Body of pancreas (tissue), 4 donors: ENCODE results near the gene GRAMD1C. TPM values are rescaled to one million over a fixed set of nuclear protein-coding genes. Genes with fewer than 3 reads are reported as not detected.

Experiments
- ATAC-seq: fragments of 150-250 bp; one replicate; pipeline ENCODE4 v1.9.1; 2016
- DNase-seq, 4 donors: peaks; one replicate each; pipeline ENCODE4 v3.0.0-alpha.2; 2019
- H3K27ac ChIP-seq, 4 donors: fragments of 200-600 bp; sonication (generic); 1 replicate in 3 of 4; 2 replicates in 1 of 4; pipeline versions ENCODE4 v1.5.1 to v1.6.1; 2016 to 2019; ENCODE audit warnings: mild to moderate bottlenecking in 1 of 4, mixed read lengths in 1 of 4, moderate library complexity in 1 of 4
- H3K27me3 ChIP-seq, 2 donors: fragments of 200-600 bp; sonication (generic); one replicate each; pipeline ENCODE4 v1.6.0; 2016; ENCODE audit warnings: mild to moderate bottlenecking in 1 of 2
- H3K36me3 ChIP-seq, 2 donors: fragments of 200-600 bp; sonication (generic); replicated peaks in 1 of 2; 2 replicates each; pipeline ENCODE4 v1.5.1; 2016; ENCODE audit warnings: low read depth in 2 of 2; ENCODE audit not compliant: insufficient read depth in 1 of 2
- H3K4me1 ChIP-seq: fragments of 200-600 bp; sonication (generic); one replicate; pipeline ENCODE4 v1.6.0; 2016
- H3K4me3 ChIP-seq, 2 donors: fragments of 200-600 bp; sonication (generic); 1 replicate in 1 of 2; 2 replicates in 1 of 2; pipeline ENCODE4 v1.5.1; 2016 to 2019
- H3K9me3 ChIP-seq, 3 donors: fragments of 200-600 bp; sonication (generic); 1 replicate in 2 of 3; 2 replicates in 1 of 3; pipeline ENCODE4 v1.5.1; 2016
- POLR2A ChIP-seq, 3 donors: fragments of 450-650 bp; IDR thresholded peaks; one replicate each; pipeline ENCODE4 v1.6.1; 2016; ENCODE audit warnings: antibody characterized with exemption in 3 of 3, mild to moderate bottlenecking in 2 of 3
- WGBS, 2 donors: methylation state at CpG; one replicate each; pipeline ENCODE4 v1.1.5; 2017; 5-methylcytosine and 5-hydroxymethylcytosine counted together
- intact Hi-C: fragments of 100-400 bp; cut with DNase I; formaldehyde crosslinking; loops from one replicate; pipeline ENCODE4 v1.15.1; 2023
- total RNA-seq, 2 donors: library from RNA; depleted of rRNA; stranded (reverse); fragments of >200 nt; gene quantifications; one replicate each; pipeline ENCODE4 v1.1.0, GENCODE V29; 2016
- TF ChIP-seq, protein P1 (sequence below), 7 experiments: fragments of 450-650 bp in 4 of 7; fragments of 200-600 bp in 3 of 7; sonication (generic) in 3 of 7; IDR thresholded peaks; one replicate each; pipeline ENCODE4 v1.5.1; 2016 to 2019; ENCODE audit warnings: antibody characterized with exemption in 7 of 7

GRAMD1C gene
- total RNA-seq, 2 donors from 2014 or later: 18.5 to 27.0 TPM

DNA sequence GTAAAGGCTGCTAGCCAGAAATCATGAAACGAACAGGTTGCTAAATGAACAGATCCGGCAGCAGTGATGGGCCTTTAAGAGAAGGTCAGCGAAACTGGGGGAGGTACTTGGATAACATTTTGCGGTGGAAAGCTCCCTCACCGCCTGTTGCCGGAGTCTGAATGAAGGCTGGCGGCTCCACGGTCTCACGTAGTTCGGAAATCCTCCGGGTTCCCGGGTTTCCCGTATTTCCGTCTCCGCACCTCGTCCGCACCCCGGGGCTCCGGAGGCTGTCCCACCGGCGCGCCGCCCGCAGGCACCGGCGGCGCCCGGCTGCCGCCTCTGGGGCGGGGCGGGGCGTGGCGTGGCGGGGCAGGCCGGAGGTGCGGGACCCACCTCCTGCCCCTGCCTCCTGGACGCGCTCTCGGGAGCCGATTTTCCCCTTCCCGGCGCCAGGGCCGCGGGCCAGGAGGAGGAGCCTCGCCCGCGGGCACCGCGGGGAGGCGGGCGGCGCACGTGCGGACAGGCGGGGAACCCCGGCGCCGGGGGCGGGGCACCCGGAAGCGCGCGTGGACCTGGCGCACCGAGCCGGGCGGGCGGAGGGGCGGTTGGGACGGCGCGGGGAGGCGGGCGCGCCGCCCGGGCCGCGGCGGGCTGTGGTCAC lies 108.9 kb downstream of the GRAMD1C start, which contains the start of gene ZDHHC23:
TSS of gene ZDHHC23 (plus strand) at position 642 of the 643 bp plus-strand sequence. CDS start 790 bp downstream, outside the sequence.
- intact Hi-C loops: no loop called here
- Histone ChIP-seq H3K36me3 (no peaks in the 10 kb centered on the region), H3K4me1 (peaks cover 6% of the 10 kb centered on the region), H3K4me3 (peak within 1 kb of the TSS; percentile 90 to 91), H3K9me3 (no peaks in the 10 kb centered on the region), H3K27me3 (no peaks in the 10 kb centered on the region), H3K27ac (peak within 1 kb of the TSS; percentile 72 to 89 (median 81))
- 0 to 1% methylated on average over 9 to 71 of the region's 80 CpGs for WGBS, 2 donors
- peak in 2 of 3 donors; percentile 53 to 62 for TF ChIP-seq POLR2A (IDR thresholded peaks at IDR 0.05)
- TF ChIP-seq, protein P1, sequence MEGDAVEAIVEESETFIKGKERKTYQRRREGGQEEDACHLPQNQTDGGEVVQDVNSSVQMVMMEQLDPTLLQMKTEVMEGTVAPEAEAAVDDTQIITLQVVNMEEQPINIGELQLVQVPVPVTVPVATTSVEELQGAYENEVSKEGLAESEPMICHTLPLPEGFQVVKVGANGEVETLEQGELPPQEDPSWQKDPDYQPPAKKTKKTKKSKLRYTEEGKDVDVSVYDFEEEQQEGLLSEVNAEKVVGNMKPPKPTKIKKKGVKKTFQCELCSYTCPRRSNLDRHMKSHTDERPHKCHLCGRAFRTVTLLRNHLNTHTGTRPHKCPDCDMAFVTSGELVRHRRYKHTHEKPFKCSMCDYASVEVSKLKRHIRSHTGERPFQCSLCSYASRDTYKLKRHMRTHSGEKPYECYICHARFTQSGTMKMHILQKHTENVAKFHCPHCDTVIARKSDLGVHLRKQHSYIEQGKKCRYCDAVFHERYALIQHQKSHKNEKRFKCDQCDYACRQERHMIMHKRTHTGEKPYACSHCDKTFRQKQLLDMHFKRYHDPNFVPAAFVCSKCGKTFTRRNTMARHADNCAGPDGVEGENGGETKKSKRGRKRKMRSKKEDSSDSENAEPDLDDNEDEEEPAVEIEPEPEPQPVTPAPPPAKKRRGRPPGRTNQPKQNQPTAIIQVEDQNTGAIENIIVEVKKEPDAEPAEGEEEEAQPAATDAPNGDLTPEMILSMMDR (IDR thresholded peaks at IDR 0.05): peak in 1 of 7 experiments; percentile 2
- ATAC-seq (peak; percentile 97), DNase-seq (peak; percentile 90 to 94 (median 92))

DNA sequence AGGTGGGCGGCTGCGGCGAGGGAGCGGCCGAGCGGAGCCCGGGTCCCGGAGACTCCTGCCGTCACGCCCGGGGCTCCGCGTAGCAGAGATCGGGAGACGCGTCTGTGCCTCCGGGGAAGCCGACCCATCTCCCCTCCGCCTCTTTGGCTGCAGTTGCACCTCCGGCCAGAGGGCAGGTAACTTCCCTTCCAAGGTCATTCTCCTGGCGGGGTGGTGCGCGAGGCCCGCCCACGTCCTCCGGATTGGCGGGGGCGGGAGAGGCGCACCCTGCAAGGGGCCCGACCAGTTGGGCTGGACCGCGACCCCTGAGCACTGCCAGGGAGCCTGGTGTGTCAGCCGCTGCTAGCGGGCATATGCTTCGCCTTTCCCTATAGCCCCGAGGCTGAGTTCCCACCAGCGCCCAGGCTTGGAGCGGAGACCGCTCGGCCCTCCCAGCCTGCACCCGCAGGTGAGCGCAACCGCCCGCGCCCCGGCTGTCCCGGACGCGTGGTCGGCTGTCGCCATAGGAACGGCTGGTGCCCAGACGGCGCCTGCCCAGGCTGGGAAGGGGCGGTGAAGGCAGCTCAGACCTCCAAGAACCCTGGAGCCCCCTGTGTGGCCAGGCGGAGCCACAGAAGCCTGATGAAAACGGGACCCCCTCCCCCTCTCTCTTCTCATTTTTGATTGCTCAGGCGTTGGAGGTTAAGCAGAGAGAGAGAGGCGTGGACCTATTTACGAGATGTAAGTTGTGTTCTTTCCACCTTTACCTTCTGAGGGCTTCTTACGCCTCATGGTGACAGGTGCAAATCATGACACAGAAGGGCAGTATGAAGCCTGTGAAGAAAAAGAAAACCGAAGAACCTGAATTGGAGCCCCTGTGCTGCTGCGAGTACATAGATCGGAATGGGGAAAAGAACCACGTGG lies 109.7 kb downstream of the GRAMD1C start:
- DNase-seq: peak; percentile 57 to 67 (median 64)

DNA sequence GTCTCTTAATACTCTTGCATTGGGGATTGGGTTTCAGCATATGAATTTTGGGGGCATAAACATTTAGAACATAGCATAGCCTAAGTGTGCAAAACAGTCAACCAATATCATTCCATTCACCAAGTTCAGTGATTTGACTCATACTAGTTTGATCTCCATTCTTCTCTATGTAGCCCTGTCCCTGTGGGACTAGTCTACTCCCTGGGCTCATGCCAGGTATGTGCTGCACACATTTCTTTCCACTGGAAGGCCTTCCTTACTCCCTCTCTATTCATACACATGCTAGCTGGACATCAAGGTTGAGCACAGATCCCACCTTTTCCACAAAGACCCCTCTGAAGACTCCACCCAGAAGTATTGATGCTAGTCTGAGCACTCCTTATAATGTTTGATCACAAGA lies 114.3 kb downstream of the GRAMD1C start:
- Histone ChIP-seq H3K4me3 (no peak overlapping the region), H3K4me1 (peaks cover 6% of the 10 kb centered on the region), H3K9me3 (no peaks in the 10 kb centered on the region), H3K27me3 (no peaks in the 10 kb centered on the region), H3K36me3 (peaks cover 0 to 9% of the 10 kb centered on the region in 2 donors), H3K27ac (no peak overlapping the region)
- TF ChIP-seq, protein P1 (IDR thresholded peaks at IDR 0.05): no peak
- no peak for TF ChIP-seq POLR2A (IDR thresholded peaks at IDR 0.05)
- no peak for DNase-seq
- intact Hi-C loops: no loop called here
- no peak for ATAC-seq

More for the DNA sequence above, 109.7 kb downstream of the GRAMD1C start:
- intact Hi-C loops: no loop called here
- Histone ChIP-seq H3K36me3 (no peaks in the 10 kb centered on the region), H3K9me3 (no peaks in the 10 kb centered on the region), H3K4me1 (peaks cover 6% of the 10 kb centered on the region), H3K27me3 (no peaks in the 10 kb centered on the region), H3K27ac (peak overlapping the region; percentile 72 to 89 (median 78)), H3K4me3 (peak overlapping the region; percentile 90 to 91)
- 1% methylated on average over 21 to 65 of the region's 65 CpGs for WGBS, 2 donors
- TF ChIP-seq, protein P1 (IDR thresholded peaks at IDR 0.05): peak in 4 of 7 experiments; percentile 3 to 41 (median 23)
- peak in 2 of 3 donors; percentile 30 to 33 for TF ChIP-seq POLR2A (IDR thresholded peaks at IDR 0.05)
- ATAC-seq: peak; percentile 47

DNA sequence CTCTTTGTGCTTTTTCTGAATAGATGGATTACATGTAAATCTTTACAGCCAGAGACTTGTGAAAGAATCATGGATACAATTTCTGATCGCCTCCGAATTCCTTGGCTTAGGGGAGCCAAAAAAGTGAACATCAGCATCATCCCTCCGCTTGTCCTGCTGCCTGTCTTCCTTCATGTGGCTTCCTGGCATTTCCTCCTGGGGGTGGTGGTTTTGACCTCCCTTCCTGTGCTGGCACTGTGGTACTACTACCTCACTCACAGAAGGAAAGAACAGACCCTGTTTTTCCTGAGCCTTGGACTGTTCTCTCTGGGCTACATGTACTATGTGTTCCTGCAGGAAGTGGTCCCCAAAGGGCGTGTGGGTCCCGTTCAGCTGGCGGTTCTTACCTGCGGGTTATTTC lies 115.1 kb downstream of the GRAMD1C start:
- ATAC-seq (no peak), DNase-seq (no peak)
- H3K36me3 ChIP-seq: peaks cover 0 to 9% of the 10 kb centered on the region in 2 donors
- no peak overlapping the region for H3K4me3 ChIP-seq
- no peak overlapping the region for H3K27ac ChIP-seq
- no peak for TF ChIP-seq POLR2A (IDR thresholded peaks at IDR 0.05)
- TF ChIP-seq, protein P1 (IDR thresholded peaks at IDR 0.05): no peak
- H3K27me3 ChIP-seq: no peaks in the 10 kb centered on the region
- H3K4me1 ChIP-seq: peaks cover 5% of the 10 kb centered on the region
- H3K9me3 ChIP-seq: no peaks in the 10 kb centered on the region
- intact Hi-C loops: no loop called here
- WGBS, 2 donors: 66 to 77% methylated on average over 7 of the region's 7 CpGs
